ENCODE data around the gene EFCAB6.

Gene EFCAB6

DNA sequence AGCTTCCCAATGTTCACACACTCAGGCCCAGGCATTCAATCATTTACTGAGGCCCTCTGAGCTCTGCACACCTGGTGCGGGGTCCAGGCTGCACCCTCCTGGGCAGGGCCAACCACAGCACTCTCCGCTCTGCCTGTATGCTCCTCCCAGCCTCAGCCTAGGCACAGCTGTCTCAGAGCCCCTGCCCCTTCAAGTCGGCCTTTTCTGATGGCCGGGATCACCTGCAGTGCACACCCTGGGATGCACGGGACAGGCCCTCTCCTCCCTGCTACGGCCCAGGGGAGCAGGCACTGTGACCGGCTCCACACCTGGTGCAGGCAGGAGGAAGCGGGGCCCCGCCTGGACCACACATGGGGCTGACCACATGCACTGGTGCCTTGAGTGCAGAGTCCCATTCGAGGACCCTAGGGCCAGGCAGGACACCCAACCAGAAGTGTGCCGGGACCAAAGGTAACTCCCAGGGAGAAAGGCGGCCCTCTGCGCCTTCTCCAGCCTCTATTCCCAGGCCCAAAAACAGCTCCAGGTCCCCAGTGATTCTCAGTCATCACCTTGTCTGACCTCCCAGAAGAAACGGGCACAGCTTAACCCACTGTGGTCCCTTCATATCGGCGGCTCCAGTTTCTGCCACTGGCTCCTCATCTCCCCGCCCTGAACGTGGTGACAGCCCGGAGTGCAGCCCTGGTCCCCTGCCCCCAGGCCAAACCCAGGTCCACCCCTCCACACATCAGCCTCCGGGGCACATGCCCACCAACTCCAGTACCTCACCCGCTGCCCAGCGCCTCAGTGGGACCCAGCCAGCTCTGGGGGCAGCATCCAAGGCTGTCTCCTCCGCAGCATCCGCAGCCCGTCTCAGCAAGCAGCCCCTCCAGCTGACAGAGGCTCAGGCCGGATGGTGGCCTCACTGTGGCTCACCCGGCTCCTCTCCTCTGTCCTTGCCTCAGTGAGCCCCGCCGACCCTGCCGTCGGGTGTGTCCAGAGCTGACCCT lies 32.7 kb upstream of the EFCAB6 start:
- no peak for TF ChIP-seq JUND (IDR thresholded peaks at IDR 0.05; ENCODE audit: low read depth)
- DNase-seq (ENCODE audit: low read depth in 1 of 2, low spot score in 1 of 2): no peak
- in situ Hi-C loops (cut with HindIII; ENCODE audit: low pct_unique_long_range_greater_than_20kb, low sequenced_read_pairs): no loop called here

DNA sequence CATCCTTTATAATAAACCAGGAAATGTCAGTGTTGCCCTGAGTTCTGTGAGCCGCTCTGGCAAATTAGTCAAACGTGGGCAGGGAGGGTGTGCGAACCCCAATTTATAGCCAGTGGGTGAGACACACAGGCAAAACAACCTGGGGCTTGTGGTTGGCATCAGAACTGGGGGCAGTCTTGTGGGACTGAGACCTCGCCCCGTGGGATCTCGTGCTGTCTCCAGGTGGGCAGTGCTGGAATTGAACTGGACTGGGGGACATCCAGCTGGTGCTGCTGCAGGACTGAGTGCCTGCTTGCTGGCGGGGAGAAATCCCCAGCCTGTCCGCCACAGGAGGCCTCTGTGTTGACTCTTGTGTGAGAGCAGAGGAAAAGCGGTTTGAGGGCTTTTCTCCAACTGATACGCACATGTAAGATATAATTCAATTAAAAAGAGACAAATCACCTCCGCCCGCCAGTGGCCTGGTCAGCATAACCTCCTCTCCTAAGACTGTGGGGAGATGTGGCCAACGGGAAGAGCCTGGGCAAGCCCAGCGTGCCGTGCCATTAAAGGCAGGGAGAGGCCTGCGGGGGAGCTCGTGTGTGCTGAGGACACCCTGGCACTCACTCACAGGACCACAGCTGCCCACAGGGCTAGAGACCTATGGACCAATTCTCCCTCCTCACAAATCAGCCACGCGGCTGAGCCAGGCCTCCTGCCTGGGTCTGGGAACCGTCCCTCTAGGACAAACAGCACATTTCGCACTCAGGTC lies 31.9 kb upstream of the EFCAB6 start:
- in situ Hi-C loops (cut with HindIII; ENCODE audit: low pct_unique_long_range_greater_than_20kb, low sequenced_read_pairs): no loop called here
- no peak for DNase-seq (ENCODE audit: low read depth in 1 of 2, low spot score in 1 of 2)
- no peak for TF ChIP-seq JUND (IDR thresholded peaks at IDR 0.05; ENCODE audit: low read depth)

DNA sequence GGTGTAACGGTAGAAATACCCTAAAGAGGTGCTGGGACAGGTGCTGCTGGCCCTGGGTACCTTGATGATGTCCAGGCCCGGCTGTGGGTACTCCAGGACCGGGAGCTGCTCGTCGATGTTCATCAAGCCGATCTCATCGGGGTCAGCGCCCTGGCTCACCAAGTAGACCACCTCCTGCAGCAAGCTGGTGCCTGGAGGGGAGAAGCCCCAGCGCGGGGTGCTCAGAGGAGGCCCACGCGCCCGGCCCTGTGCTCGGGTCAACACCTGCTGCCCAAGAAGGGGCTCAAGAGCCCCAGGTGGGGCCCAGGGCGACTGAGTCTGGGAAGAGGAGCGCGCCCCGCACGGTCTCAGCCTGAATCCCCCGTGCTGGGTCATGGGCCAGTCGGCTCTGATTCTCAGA lies 29.6 kb upstream of the EFCAB6 start:
- TF ChIP-seq JUND (IDR thresholded peaks at IDR 0.05; ENCODE audit: low read depth): no peak
- no peak for DNase-seq (ENCODE audit: low read depth in 1 of 2, low spot score in 1 of 2)
- in situ Hi-C loops (cut with HindIII; ENCODE audit: low pct_unique_long_range_greater_than_20kb, low sequenced_read_pairs): no loop called here

DNA sequence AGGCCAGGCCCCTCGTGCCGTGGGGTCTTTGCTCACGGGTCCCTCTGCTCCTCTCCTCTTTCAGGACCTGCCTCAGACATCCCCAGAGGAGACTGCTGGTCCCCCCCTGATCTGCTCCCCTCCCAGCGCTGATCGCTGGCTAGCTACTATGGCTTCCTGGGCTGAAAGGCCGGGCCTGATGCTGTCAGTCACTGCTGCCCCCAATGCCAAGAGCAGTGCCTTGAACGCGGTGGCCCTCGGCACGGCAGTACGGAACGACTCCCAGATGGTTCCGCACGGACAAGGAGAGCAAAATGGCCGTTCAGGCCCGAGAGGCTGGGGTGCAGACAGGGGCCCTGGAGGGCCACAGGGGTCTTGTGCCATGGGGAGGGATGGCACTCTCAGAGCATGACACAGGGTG lies 28.7 kb upstream of the EFCAB6 start:
- in situ Hi-C loops (cut with HindIII; ENCODE audit: low pct_unique_long_range_greater_than_20kb, low sequenced_read_pairs): no loop called here
- TF ChIP-seq JUND (IDR thresholded peaks at IDR 0.05; ENCODE audit: low read depth): no peak
- no peak for DNase-seq (ENCODE audit: low read depth in 1 of 2, low spot score in 1 of 2)

DNA sequence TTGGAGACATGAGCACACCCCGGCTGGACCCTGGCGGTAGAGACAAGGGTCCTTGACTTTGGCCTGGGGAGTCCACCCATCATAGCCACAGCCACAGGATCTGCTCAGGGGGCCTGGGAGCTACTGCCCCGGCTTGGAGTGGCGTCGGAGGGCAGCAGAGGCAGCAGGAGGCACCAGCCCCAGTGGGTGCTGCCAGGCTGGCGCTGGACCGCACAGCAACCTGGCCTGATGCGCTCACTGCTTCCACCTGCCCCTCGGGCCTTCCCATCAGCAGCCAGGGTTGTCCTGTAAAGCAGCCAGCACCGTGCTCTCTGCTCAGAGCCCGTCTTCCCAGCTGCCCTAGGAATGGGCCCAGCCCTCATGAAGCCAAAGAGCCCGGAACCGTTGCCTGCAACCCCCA lies 28.3 kb upstream of the EFCAB6 start:
- no peak for TF ChIP-seq JUND (IDR thresholded peaks at IDR 0.05; ENCODE audit: low read depth)
- in situ Hi-C loops (cut with HindIII; ENCODE audit: low pct_unique_long_range_greater_than_20kb, low sequenced_read_pairs): no loop called here
- no peak for DNase-seq (ENCODE audit: low read depth in 1 of 2, low spot score in 1 of 2)

DNA sequence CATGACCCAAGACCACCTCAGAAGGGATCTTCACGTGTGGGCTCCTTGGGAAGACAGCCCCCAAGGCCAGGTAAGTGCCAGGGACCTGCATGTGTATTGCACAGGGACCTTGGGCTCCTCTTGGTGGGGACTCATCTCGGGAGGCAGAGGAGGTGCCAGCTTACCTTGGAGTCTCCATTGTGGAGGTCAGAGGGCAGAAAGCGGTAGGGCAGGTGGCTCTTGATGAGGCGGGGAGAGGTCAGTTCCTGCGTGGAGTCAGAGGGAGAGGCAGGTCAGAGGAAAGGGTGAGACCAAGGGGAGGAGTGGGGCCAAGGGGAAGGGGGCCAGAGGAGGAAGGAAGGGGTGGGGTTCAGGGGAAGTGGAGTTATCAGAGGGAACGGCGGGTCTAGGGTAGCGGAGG lies 27.7 kb upstream of the EFCAB6 start:
- in situ Hi-C loops (cut with HindIII; ENCODE audit: low pct_unique_long_range_greater_than_20kb, low sequenced_read_pairs): no loop called here
- DNase-seq (ENCODE audit: low read depth in 1 of 2, low spot score in 1 of 2): no peak
- no peak for TF ChIP-seq JUND (IDR thresholded peaks at IDR 0.05; ENCODE audit: low read depth)

DNA sequence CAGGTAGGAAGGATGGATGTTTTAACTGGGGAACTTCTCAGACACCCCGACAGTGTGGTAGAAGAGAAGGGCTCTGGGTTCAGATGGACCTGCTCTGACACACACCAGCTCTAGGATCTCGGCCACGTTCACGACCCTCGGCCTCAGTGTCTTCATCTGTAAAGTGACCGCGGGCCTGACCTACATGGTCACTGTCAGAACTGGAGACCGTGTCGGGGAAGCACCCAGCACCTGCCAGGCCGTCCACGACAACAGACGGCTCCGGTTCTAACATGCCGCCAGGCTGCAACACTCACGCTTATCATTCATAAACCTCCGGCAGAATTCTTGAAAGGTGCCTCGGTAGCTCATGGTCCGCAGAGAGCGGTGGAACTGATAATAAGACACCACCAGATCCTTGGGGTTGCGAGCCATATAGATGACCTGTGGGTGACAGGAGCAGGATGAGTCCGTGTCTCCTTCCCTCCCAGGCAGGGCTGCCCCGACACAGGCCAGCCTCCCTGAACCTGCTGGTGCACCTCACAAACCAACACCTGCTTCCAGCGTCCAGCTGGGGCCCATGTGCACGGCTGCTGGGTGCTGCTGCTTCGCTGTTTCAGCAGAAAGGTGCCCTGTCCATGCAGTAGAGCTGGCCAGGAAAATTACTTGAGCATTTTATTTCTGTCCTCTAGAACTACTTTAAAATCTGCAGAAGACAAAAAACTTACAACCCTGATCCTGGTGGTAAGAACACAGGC lies 26.6 kb upstream of the EFCAB6 start:
- no peak for TF ChIP-seq JUND (IDR thresholded peaks at IDR 0.05; ENCODE audit: low read depth)
- DNase-seq (ENCODE audit: low read depth in 1 of 2, low spot score in 1 of 2): no peak
- in situ Hi-C loops (cut with HindIII; ENCODE audit: low pct_unique_long_range_greater_than_20kb, low sequenced_read_pairs): no loop called here

DNA sequence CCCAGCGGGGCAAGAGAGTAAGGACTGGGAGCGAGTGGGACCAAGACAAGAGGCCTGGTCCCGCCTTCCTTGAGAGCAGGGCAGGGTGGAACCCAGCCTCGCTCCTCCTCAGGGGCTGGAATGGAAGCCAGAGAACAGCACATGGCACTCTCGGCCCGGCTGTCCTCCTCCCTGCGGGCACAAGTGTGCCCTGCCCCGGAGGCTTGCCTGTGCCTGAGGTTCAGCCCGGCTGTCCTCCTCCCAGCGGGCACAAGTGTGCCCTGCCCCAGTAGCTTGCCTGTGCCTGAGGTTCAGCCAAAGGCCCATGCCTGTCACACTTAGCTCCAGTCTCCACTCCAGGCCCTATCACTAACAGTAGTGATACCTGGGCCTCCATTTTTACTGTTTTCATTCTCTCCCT lies 26.1 kb upstream of the EFCAB6 start:
- no peak for DNase-seq (ENCODE audit: low read depth in 1 of 2, low spot score in 1 of 2)
- no peak for TF ChIP-seq JUND (IDR thresholded peaks at IDR 0.05; ENCODE audit: low read depth)
- in situ Hi-C loops (cut with HindIII; ENCODE audit: low pct_unique_long_range_greater_than_20kb, low sequenced_read_pairs): no loop called here

DNA sequence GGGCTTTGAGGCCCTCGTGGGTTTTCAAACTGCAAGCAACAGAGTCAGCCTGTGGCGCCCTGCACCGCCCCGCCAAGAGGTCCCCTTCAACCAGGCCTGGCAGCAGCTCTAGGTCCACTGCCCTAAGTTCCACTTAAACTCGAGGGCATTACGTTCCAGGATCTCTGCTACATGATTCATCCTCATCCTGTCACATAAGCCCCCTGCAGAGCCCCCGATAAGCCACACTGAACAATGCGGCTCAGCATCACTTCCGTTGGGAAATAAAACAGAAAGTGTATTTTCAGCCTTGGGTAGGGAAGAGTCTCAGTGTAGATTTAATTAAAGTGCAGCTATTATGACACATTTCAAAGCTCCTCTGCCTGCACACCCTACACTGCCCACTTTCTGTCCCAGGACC lies 25.6 kb upstream of the EFCAB6 start:
- in situ Hi-C loops (cut with HindIII; ENCODE audit: low pct_unique_long_range_greater_than_20kb, low sequenced_read_pairs): no loop called here
- DNase-seq (ENCODE audit: low read depth in 1 of 2, low spot score in 1 of 2): no peak
- TF ChIP-seq JUND (IDR thresholded peaks at IDR 0.05; ENCODE audit: low read depth): no peak

DNA sequence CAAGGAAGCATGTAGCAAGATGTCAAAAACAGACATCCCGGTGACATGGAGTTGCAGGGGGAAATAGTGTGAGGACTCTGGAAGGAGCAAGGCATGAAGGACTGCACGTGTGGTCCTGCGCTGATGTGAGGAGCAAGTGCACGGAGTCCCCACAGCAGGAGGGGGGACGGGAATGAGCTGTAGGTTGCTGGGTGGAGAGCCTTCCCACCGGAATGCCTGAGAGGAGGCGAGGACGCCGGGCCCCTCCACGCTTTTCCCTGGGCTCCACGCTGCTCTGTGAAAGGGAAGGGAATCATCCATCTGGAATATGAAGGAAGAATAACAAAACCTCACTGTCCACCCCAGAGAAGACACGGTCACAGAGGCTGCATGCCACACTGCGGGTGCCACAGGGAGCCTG lies 23.6 kb upstream of the EFCAB6 start:
- in situ Hi-C loops (cut with HindIII; ENCODE audit: low pct_unique_long_range_greater_than_20kb, low sequenced_read_pairs): no loop called here

DNA sequence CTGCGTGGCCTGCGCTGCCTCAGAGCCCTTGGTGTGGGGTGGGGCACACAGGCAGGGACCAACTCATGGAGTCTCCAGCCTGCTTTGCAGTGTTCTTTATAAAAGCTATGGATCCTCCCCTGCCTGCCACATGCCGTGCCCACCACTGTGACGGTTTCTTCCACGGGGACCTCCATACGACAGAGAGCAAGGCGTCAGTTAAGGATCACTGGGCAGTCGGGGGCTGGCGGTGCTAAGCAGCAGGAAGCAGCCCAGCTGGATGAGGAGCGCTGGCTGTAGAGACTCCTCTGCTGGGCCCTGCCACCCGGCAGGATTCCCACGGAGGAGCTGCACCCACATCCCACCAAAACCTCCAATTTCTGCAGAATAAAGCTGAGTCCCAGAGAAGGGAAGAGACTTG lies 23.1 kb upstream of the EFCAB6 start:
- no peak for TF ChIP-seq JUND (IDR thresholded peaks at IDR 0.05; ENCODE audit: low read depth)
- no peak for DNase-seq (ENCODE audit: low read depth in 1 of 2, low spot score in 1 of 2)
- in situ Hi-C loops (cut with HindIII; ENCODE audit: low pct_unique_long_range_greater_than_20kb, low sequenced_read_pairs): no loop called here

More for the DNA sequence above, 23.6 kb upstream of the EFCAB6 start:
- TF ChIP-seq JUND (IDR thresholded peaks at IDR 0.05; ENCODE audit: low read depth): no peak
- no peak for DNase-seq (ENCODE audit: low read depth in 1 of 2, low spot score in 1 of 2)

All from T47D (cell line).